KG1 (cell line): ENCODE results near the gene ARHGEF19.

Experiments
- DNase-seq: peaks from one replicate; lab custom pipeline; 2025; lab: John Stamatoyannopoulos, UW

ARHGEF19 gene

DNA sequence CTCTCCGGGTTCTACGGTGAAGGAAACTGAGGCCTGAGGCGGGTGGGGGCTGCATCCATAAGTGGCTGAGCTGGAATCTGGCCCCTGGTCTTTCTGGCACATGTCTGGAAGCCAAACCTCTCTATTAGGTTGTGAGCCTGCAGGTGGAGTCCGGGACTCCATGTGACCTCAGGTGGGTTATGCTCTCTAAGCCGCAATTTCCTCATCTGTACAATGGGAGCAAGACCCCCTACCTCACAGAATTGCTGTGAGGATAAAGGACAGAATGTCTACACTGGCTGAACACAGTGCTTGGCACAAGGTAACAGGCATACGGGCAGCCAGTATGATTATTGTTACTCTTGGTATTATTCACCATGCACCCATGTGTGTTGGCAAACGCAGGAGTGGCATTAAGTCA lies 63.3 kb downstream of the ARHGEF19 start:
- no peak for DNase-seq

DNA sequence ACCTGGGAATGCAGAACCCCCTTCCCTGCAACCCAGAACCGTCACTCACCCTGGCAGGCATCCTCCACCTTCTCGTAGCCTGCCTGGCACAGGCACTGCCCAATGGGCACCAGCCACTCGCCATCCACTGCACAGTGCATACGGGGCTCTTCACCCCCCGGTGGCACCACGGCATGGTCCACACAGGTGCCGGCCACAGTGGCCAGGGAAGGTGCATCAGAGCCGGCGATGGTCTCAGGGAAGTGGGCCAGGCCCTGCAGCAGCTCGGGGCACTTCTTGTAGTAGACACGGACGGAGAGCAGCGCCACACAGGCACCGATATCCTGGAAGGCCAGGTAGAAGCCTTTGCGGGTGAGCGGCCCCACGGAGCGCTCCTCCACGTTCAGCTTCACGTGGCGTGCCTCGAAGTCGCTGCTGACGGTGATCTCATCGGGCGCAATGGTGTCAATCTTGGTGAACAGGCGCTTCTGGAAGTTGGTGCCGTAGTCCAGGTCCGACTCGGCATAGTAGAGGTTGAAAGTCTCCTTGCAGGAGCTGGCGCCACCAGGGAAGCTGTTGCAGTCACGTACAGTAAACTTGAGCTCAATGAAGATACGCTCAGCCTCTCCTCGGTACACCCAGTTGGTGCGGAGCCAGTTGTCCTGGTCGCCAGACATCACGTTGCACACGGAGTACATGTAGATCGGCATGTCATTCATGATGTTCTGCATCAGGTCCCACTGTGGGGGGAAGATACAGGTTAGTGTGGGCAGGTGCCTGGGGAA lies 63.9 kb downstream of the ARHGEF19 start:
- no peak for DNase-seq
